Keratinocyte (primary cell): Measurements from ENCODE around the gene GRN.

ENCODE experiments used
- EZH2 ChIP-seq: IDR thresholded peaks from one replicate; pipeline ENCODE4 v1.6.1; 2012; ENCODE audit warnings: inconsistent platforms, mild to moderate bottlenecking, low read length, moderate library complexity
- TF ChIP-seq, protein P1 (sequence below), 3 experiments: IDR thresholded peaks in 1 of 3; conservative IDR thresholded peaks in 1 of 3; optimal IDR thresholded peaks in 1 of 3; 2 replicates in 2 of 3; 3 replicates in 1 of 3; pipeline versions ENCODE3 to v1.5.1; 2011; ENCODE audit warnings: low read length in 3 of 3, mild to moderate bottlenecking in 3 of 3, moderate library complexity in 2 of 3, control low read depth in 1 of 3, inconsistent platforms in 1 of 3; ENCODE audit not compliant: insufficient read depth in 2 of 3; ENCODE audit errors: extremely low read depth in 1 of 3

DNA sequence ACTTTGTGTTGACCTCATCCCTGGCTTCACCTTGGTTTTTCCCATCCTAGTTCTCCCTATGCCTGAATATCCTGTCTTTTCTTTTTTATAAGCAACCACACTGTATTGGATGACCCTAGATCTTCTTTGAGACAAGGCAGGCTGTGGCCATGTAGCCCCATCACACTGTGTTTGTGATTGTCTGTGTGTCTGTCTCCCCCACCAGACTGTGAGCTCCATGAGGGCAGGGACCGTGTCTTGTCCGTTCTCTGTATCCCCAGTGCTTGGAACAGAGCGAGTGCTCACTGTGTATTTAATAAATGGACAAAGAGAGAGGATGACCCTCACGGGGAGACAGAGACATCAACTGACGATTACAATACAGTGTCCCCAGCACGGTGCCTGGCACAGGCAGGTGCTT is 27.6 kb upstream of the GRN start:
- TF ChIP-seq, protein P1, sequence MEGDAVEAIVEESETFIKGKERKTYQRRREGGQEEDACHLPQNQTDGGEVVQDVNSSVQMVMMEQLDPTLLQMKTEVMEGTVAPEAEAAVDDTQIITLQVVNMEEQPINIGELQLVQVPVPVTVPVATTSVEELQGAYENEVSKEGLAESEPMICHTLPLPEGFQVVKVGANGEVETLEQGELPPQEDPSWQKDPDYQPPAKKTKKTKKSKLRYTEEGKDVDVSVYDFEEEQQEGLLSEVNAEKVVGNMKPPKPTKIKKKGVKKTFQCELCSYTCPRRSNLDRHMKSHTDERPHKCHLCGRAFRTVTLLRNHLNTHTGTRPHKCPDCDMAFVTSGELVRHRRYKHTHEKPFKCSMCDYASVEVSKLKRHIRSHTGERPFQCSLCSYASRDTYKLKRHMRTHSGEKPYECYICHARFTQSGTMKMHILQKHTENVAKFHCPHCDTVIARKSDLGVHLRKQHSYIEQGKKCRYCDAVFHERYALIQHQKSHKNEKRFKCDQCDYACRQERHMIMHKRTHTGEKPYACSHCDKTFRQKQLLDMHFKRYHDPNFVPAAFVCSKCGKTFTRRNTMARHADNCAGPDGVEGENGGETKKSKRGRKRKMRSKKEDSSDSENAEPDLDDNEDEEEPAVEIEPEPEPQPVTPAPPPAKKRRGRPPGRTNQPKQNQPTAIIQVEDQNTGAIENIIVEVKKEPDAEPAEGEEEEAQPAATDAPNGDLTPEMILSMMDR (optimal IDR thresholded peaks at IDR 0.05 in 1 of 3, IDR thresholded peaks at IDR 0.05 in 1 of 3, conservative IDR thresholded peaks at IDR 0.05 in 1 of 3; ENCODE audit: extremely low read depth in 1 of 3, insufficient read depth in 2 of 3, low read length in 3 of 3): no peak
- TF ChIP-seq EZH2: no peak
